Stimulated activated CD4-positive, alpha-beta T cell treated with anti-CD3 and anti-CD28 coated beads, Interleukin-2, amount 100 ng/mL, for 24 hours (primary cell): ENCODE results near the gene EIF3D.

Experiments used
- DNase-seq, 2 donors: peaks; one replicate each; pipeline ENCODE4 v3.0.0-alpha.2; 2020

Gene EIF3D

DNA sequence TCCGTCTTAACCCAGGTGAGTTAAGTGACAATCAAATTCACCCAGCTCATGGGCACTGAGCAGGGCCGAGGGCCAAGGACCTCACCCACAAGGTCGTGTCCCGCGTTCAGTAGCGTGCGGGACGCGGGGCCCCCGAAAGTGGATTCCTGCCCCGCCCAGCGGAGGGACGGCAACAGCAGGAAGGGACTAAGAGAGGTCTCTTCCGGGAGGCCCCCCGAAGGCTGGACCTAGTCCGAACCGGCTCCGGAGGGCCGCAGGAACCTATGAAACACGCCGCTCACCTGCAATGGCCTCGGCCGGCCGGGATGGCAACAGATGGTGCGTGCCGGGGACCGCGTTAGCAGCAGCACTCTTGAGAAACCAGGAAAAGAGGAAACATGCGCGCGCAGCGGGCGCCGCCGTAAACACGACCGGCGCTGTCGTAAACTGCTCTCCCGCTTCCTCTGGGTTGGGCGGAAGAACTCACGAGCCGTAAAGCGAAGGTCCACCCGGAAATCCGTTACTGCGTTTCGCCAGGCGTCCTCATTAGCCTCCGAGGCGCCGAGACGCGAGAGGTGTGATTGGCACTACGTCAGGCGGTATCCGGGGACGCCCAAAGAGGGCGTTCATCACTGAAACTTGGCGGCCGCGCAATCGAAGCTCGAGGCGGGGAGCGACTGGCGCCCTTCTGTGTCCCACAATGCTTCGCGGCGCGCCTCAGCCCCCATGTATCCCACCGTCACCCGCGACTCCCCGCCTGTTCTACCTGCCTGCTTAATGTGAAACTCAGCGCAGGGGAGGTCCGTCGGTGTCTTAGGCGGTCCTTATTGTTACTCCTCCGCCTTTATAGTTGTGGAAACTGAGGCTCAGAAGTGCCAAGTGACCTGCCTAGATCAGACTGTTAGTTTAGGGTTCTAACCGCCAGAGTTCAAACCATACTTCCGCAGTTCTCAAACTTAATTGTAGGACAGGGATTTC is at the start of gene EIF3D:
TSS of gene EIF3D (minus strand) at position 372 of the 957 bp plus-strand sequence. CDS start 3,045 bp downstream, outside the sequence.
- DNase-seq, result peak; percentile 96 to 97

DNA sequence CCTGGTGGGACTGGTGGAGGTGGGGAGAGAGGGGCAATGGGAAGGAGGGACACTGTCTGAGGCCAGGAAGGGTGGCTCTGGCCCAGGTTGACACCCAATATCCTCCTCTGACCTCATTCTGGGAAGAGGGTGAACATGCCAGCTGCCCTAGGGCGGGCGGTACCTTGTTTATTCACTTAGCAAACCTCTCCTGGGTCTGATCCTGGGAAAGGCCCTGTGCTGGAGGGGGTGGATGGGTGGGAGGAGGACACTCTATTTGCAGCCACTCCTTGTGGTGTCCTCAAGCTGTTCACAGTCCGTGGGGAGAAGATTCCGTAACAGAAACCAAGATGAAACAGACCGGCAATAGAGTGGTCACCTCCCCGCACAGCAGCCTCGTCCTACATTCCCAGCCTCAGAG is 49.7 kb upstream of the EIF3D start:
- DNase-seq, result no peak

DNA sequence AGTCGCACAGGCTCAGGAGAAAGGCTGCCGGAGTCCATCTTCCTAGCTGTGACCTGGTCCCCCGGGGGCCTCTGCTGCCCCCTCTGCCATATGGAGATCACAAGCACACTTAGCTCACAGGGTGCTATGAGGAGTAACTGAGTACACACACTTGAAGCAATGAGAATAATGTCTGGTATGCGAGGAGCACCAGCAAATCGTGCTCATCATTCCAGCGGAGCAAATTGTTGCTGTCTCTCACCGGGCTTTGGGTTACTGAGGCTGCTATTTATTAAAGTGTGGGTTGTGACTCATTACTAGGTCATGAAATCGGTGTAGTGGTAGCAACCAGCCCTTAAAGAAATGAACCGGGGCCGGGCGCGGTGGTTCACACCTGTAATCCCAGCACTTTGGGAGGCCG is 48.1 kb upstream of the EIF3D start:
- no peak for DNase-seq

DNA sequence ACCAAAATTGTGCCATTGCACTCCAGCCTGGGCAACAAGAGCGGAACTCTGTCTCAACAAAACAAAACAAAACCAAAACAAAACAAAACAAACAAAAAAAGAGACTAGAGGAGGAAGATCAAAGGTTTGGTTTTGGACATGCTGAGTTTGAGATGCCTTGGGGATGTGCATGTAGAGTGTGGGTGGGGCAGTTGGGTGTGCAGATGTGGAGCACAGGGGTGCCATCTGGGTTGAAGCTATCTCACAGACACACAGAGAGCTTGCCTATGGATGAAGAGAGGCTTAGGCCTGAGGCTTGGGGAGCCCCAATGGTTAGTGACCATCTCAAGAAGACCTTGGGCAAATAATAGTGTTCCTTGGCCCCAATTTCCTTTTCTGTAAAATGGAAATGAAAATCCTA is 45.8 kb upstream of the EIF3D start:
- no peak for DNase-seq

GRCh38 chr22:36573815-36574363 is 44.9 kb upstream of the EIF3D start:
- no peak for DNase-seq

DNA sequence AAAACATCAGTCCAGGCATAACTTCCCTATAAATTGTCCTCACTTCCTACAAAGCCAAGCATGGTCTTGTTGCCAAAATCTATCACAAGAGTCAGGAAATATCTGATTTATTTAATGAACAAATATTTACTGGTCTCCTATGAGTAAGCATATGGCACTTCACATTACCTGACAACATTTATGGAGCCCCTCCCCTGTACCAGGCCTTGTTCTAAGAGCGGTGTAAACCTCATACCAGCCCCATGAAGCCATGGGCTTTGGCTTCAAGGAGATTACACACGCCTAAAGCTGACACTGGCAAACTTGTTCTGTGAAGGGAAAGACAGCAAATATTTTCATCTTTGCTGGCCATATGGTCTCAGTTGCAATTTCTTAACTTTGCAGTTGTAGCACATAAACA is 43.0 kb upstream of the EIF3D start:
- no peak for DNase-seq

DNA sequence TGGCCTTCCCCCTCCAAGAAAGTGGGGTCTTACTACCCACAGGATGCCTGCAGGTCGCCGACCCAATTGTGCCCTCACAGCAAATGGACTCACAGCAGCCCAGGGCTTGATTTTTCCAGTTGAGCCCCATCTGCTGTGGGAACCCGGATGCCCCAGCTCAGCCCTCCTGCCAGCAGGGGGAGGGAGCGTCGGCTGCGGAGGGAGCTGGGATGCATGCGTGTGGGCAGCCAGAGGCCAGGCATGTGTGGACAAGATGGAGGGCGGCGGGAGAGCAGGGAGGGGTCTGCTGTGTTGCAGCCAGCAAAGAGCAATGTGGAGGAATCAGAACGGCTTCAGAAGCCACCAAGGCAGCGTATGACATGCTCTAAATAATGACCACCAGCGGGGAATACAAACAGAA is 41.0 kb upstream of the EIF3D start:
- DNase-seq, result no peak

DNA sequence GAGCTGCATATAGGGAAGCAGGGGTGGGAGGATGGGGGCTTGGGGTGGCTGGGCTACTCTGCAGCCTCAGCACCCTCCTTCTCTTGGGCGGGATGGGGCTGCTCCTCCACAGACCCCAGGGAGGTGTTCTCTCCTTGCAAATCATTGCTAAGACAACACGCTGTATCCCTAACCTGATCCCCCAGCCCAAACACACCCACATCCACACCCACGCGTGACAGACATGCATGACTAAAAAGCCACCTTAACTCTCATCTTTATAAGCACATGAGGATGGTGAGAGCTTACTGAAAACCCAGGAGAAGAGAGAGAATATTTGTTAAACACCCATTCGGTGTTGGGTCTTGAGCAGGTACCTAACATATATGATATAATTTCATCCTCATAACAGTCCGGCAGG is 39.9 kb upstream of the EIF3D start:
- DNase-seq, result no peak

DNA sequence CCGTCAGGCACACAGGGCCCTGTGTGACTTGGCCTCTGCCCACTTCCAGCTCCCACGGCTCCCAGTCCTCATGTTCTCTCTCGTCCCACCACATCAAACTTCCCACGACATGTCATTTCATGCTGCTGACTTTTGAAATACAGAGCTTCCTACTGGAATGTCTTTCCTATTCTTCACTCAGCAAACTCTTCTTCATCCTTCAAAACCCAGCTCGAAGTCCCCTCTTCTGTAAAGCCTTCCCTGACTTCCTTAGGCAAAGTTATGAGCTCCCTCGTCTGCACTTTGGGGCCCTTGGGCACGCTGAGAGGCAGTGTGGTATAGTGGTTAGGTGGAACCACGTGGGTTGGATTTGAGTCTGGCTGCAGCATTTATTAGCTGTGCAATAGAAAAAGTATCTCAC is 37.8 kb upstream of the EIF3D start:
- no peak for DNase-seq

DNA sequence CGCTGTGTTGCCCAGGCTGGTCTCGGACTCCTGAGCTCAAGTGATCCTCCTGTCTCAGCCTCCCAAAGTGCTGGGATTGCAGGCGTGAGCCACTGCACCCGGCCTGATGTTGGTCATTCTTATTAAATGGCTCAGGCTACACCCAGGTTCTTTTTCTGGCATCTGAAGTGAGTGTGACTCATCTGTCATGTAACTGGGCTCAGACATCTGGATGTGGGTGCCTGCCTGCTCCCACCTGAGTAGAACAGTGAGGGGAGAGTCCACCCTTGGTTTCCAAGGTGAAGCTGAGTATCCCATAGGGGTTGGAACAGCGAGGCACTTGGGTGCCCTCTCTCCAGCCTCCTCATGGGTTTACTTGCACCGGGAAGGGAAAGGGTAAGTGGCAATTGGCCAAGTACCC is 36.7 kb upstream of the EIF3D start:
- no peak for DNase-seq

DNA sequence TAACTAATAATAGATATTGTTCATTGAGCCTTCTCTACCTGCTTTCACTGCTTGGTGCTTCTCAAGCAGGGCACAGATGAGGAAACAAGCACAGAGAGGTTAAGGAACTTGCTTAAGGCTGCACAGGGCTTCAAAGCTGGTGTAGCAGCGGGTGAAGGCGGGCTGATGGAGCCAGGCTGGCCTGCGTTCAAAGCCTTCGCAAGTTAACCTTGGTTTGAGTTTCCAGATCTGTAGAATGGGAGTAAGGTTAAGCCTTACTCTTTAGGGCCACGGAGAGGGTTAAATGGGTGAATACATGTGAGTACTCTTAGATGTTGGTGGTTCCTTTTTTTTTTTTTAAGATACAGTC is 36.2 kb upstream of the EIF3D start:
- DNase-seq, result no peak

DNA sequence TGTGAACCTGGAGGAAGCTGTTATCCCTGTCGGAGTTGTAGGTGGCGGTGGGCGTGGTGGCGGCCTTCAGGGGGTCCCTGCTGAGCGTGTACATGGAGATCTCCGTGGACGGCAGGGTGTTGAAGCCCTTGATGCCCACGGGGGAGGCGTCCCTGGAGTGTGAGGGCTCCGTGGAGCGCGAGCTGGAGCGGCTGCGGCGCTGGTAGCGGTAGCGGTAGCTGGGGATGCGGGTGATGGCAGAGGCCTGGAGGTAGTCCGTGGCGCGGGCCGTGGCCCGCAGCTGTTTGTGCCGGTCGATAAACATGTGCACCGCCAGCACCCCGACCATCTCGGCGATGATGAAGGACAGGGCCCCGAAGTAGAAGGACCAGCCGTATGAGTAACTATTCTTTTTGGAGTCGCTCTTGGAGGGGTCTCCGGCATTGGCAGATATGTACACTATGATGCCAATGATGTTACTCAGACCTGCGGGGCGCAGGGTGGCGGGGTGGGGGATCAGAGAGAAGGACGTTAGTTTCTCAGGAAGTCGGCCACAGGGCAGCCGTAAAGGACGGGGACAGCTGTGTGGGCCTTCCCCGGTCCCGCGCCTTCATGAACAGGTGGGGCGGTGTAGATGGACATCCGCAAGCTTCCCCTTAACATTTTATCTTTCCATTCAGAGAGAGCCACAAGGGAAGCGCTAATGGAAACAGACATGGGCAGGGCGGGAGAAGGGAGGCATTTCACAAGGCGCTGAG is 35.6 kb upstream of the EIF3D start:
- no peak for DNase-seq

GRCh38 chr22:36563898-36564297 is 34.9 kb upstream of the EIF3D start:
- DNase-seq, result no peak

- DNase-seq, result no peak
These were observed 34.5 kb upstream of the EIF3D start for GRCh38 chr22:36563444-36563843.

DNA sequence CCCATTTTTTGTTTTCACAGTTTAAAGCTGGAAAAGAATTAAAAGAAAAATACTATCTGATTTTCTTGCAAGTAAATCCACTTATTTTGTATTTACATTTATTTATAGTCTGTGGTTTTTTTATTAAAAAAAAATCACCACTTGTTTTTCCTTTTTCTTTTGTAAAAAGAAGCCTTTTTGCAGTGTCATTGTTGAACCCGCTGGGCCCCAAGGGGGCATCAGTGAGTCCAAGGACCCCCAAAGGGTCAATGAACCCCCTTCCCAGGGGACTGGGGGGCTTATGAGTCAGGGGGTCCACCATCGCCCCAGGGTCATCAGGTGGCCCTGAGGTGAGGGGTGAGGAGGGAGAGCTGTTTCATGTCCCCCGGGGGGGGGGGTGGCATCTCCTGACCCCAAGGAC is 34.0 kb upstream of the EIF3D start:
- DNase-seq, result no peak

DNA sequence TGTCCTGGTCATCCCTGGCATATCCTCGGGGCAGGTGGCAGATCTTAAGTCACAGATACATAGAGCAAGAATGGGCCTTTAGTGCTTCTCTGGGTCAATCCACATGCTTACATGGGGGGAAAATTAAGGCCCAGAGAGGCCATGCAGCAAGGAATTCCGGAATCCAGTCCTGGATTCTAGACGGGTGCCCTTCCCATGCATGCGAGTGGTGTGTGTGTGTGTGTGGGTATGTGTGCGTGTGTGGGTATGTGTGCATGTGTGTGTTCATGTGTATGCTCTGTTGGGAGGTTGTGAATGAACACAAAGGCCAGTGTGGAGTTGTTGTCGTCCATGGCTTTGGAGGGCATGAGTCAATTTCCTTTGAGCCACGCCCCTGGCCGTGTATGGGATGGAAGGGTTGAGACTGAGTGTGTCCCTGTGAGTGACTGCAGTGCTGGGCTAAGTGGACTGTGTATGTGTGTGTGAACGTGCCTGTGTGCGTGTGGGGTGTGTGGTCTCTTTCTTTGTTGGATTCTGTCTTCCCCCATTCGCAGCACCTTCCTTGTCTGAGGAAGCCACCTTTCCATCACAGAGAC is 33.4 kb upstream of the EIF3D start:
- no peak for DNase-seq

GRCh38 chr22:36561291-36561811 is 32.4 kb upstream of the EIF3D start:
- no peak for DNase-seq

- DNase-seq, result no peak
These were observed 31.0 kb upstream of the EIF3D start for GRCh38 chr22:36560001-36560400.

GRCh38 chr22:36554098-36554497 is 25.1 kb upstream of the EIF3D start:
- DNase-seq, result no peak

- DNase-seq, result no peak
These were observed 23.3 kb upstream of the EIF3D start for GRCh38 chr22:36552289-36552688.

DNA sequence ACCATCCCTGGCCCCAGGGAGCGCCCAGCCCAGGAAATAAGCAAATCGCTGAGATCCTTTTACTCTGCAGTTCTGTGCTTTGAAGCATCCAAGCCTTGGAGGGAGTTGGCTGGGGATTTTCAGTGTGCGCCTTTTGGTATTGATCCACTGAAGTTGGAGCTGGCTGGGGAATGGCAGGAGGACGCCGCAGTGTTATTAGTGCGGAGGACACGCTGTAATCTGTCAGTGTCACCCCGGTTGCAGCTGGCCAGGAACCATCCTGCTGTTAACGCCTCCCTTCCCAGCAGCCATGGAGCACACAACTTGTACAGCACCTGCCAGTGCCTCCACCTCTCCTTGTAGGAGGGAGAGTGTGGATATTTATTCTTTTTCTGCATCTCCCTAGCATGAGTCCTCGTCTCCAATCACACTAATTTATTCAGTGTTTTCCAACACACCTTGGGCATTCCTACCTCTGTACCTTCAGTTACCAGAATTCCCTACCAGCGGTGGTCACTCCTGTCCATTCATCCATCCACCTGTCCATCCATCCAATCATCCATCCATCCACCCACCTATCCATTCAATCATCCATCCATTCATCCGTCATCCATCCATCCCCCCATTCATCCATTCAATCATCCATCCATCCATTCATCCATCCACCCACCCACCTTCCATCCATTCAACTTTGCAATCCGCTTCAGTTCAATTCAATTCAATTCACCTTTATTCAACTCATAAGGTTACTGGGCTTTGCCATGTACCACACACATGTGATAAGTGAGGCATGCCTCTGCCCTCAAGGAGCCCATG is 21.9 kb upstream of the EIF3D start:
- DNase-seq, result no peak

DNA sequence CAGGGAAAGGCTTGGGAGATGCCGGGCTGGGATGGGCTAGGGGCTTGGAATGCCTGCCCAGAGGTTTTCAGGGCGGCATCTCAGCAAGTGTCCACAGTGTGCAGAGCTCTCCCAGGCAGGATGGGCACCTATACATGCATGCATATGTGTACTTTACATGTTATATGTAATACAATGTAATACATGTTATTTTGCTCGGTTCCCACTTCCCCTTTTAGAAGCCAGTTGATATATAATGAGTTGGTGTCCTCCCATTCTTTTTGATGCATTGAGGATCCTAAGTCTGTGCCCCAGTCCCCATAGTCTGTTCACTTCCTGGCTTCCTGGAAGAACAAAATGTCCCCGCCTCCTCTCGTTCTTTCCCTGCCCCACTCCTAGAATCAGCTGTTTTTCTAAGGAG is 20.1 kb upstream of the EIF3D start:
- DNase-seq, result no peak

DNA sequence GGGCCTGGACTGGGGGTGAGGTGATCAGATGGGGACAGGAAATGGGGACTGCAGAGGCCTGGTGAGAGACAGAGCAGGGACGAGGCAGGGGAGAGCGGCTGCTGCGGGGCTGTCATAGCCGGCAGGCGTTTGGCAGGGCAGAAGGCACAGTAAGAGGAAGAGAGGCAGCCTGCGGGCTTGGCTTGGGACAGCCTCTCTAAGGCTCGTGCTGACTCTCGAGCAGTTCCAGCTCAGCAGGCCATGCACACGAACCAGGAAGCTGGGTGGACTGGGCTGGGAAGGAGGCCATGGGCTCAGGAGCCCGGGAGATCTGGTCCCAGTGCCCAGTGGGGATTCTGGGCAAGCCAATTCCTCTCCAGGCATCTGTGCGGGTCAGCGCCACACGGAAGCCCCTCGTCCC is 19.6 kb upstream of the EIF3D start:
- DNase-seq, result no peak
